Measurements from ENCODE around the gene TUBA8.

DNA sequence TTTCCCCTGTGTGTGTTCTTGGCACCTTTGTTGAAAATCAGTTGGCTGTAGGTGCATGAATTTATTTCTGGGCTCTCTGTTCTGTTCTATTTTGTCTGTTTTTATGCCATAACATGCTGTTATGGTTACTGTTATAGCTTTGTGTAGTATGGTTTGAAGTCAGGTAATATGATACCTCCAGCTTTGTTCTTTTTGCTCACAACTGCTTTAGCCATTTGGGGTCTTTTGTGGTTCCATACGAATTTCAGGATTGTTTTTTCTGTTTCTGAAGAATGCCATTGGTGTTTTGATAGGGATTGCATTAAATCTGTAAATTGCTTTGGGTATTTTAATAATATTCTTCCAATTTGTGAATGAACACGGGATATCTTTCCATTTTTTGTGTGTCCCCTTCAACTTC lies 28.1 kb upstream of the TUBA8 start:
- no peak for TF ChIP-seq POLR2AphosphoS5 (IDR thresholded peaks at IDR 0.05)
- TF ChIP-seq, protein P1, sequence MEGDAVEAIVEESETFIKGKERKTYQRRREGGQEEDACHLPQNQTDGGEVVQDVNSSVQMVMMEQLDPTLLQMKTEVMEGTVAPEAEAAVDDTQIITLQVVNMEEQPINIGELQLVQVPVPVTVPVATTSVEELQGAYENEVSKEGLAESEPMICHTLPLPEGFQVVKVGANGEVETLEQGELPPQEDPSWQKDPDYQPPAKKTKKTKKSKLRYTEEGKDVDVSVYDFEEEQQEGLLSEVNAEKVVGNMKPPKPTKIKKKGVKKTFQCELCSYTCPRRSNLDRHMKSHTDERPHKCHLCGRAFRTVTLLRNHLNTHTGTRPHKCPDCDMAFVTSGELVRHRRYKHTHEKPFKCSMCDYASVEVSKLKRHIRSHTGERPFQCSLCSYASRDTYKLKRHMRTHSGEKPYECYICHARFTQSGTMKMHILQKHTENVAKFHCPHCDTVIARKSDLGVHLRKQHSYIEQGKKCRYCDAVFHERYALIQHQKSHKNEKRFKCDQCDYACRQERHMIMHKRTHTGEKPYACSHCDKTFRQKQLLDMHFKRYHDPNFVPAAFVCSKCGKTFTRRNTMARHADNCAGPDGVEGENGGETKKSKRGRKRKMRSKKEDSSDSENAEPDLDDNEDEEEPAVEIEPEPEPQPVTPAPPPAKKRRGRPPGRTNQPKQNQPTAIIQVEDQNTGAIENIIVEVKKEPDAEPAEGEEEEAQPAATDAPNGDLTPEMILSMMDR (IDR thresholded peaks at IDR 0.05), result no peak
- TF ChIP-seq POLR2A (IDR thresholded peaks at IDR 0.05), result no peak
- TF ChIP-seq EP300 (IDR thresholded peaks at IDR 0.05), result no peak

Data from gastroesophageal sphincter (tissue), 3 donors.